Liver (tissue), 9 donors: ENCODE measurements around the gene KCNIP1. TPM values are rescaled to one million over a fixed set of nuclear protein-coding genes. Genes with fewer than 3 reads are reported as not detected.

Experiments used
- DNase-seq: peaks from one replicate; pipeline ENCODE4 v3.0.0-alpha.2; 2017; ENCODE audit warnings: low spot score
- H3K27ac ChIP-seq, 2 donors: one replicate each; pipeline ENCODE4 v1.7.0; 2013; ENCODE audit warnings: inconsistent platforms in 2 of 2, low read length in 2 of 2, control low read depth in 1 of 2, low read depth in 1 of 2, mild to moderate bottlenecking in 1 of 2
- H3K27me3 ChIP-seq, 4 donors: one replicate each; pipeline versions ENCODE4 v1.6.1 to v1.7.0; 2013; ENCODE audit warnings: low read length in 3 of 4, inconsistent platforms in 1 of 4, mild to moderate bottlenecking in 1 of 4, moderate library complexity in 1 of 4; ENCODE audit not compliant: control insufficient read depth in 4 of 4, insufficient read depth in 4 of 4
- H3K36me3 ChIP-seq, 4 donors: one replicate each; pipeline versions ENCODE4 v1.6.1 to v1.7.0; 2013; ENCODE audit warnings: low read length in 3 of 4, mild to moderate bottlenecking in 3 of 4, low read depth in 1 of 4, moderate library complexity in 1 of 4; ENCODE audit not compliant: control insufficient read depth in 4 of 4, insufficient read depth in 3 of 4
- H3K4me1 ChIP-seq, 4 donors: one replicate each; pipeline versions ENCODE4 v1.6.1 to v1.7.0; 2013; ENCODE audit warnings: low read length in 3 of 4, mild to moderate bottlenecking in 3 of 4, moderate library complexity in 1 of 4; ENCODE audit not compliant: control insufficient read depth in 4 of 4, insufficient read depth in 4 of 4
- H3K4me3 ChIP-seq, 3 donors: one replicate each; pipeline versions ENCODE4 v1.6.1 to v1.7.0; 2013; ENCODE audit warnings: low read length in 3 of 3, control low read depth in 1 of 3, low read depth in 1 of 3, mild to moderate bottlenecking in 1 of 3
- H3K9ac ChIP-seq, 2 donors: one replicate each; pipeline ENCODE4 v1.7.0; 2013; ENCODE audit warnings: low read length in 2 of 2, mild to moderate bottlenecking in 2 of 2, moderate library complexity in 2 of 2, control low read depth in 1 of 2, low read depth in 1 of 2
- H3K9me3 ChIP-seq, 4 donors: one replicate each; pipeline versions ENCODE4 v1.6.1 to v1.7.0; 2013; ENCODE audit warnings: low read length in 3 of 4; ENCODE audit not compliant: control insufficient read depth in 4 of 4
- EGR1 ChIP-seq, 2 donors: IDR thresholded peaks; 2 replicates each; pipeline ENCODE4 v1.6.1; 2016 to 2018; ENCODE audit warnings: antibody characterized with exemption in 2 of 2, low read depth in 2 of 2
- FOXA1 ChIP-seq: IDR thresholded peaks from 2 replicates; pipeline ENCODE4 v1.6.1; 2016; ENCODE audit warnings: antibody characterized with exemption
- FOXA2 ChIP-seq: IDR thresholded peaks from 2 replicates; pipeline ENCODE4 v1.6.1; 2016; ENCODE audit warnings: antibody characterized with exemption
- GABPA ChIP-seq, 2 donors: IDR thresholded peaks in 1 of 2; conservative IDR thresholded peaks in 1 of 2; 2 replicates each; pipeline ENCODE4 v1.6.1; 2016; ENCODE audit warnings: antibody characterized with exemption in 2 of 2, mild to moderate bottlenecking in 1 of 2, moderate library complexity in 1 of 2
- HNF4A ChIP-seq, 2 donors: conservative IDR thresholded peaks; 2 replicates each; pipeline ENCODE4 v1.6.1; 2016; ENCODE audit warnings: antibody characterized with exemption in 2 of 2, mild to moderate bottlenecking in 2 of 2
- HNF4G ChIP-seq: IDR thresholded peaks from 2 replicates; pipeline ENCODE4 v1.6.1; 2016; ENCODE audit warnings: antibody characterized with exemption
- NR2F2 ChIP-seq: IDR thresholded peaks from 2 replicates; pipeline ENCODE4 v1.6.1; 2016; ENCODE audit warnings: antibody characterized with exemption
- RAD21 ChIP-seq, 2 donors: IDR thresholded peaks; 2 replicates each; pipeline ENCODE4 v1.6.1; 2016; ENCODE audit warnings: antibody characterized with exemption in 2 of 2, mild to moderate bottlenecking in 2 of 2
- RXRA ChIP-seq, 2 donors: IDR thresholded peaks; 2 replicates each; pipeline ENCODE4 v1.6.1; 2017 to 2018; ENCODE audit warnings: antibody characterized with exemption in 2 of 2, mild to moderate bottlenecking in 1 of 2
- SP1 ChIP-seq: IDR thresholded peaks from 2 replicates; pipeline ENCODE4 v1.6.1; 2018; ENCODE audit warnings: antibody characterized with exemption, mild to moderate bottlenecking
- TAF1 ChIP-seq: conservative IDR thresholded peaks from 2 replicates; pipeline ENCODE4 v1.6.1; 2016; ENCODE audit warnings: antibody characterized with exemption, mild to moderate bottlenecking
- YY1 ChIP-seq: IDR thresholded peaks from 2 replicates; pipeline ENCODE4 v1.6.1; 2016; ENCODE audit warnings: antibody characterized with exemption, mild to moderate bottlenecking
- WGBS: extraction: QIAGEN DNeasy Blood & Tissue Kit; methylation state at CpG from one replicate; pipeline ENCODE4 v1.1.7; 2013; 5-methylcytosine and 5-hydroxymethylcytosine counted together
- polyA plus RNA-seq, 2 donors: library from polyadenylated mRNA; stranded (reverse) in 1 of 2; unstranded in 1 of 2; fragments of 200-250 nt in 1 of 2; fragments of >200 nt in 1 of 2; fragmentation: Nextera tagmentation in 1 of 2; extraction: Ambion mirVana in 1 of 2; gene quantifications; one replicate each; pipeline versions ENCODE4 v1.2.1 to v1.2.3, GENCODE V29; 2013 to 2015
- total RNA-seq, 2 donors: library from RNA; depleted of rRNA; stranded (reverse); fragments of >200 nt; gene quantifications; one replicate each; pipeline ENCODE4 v1.2.3, GENCODE V29; 2014
- TF ChIP-seq, protein P1 (sequence below): fragments of 150-350 bp; IDR thresholded peaks from 2 replicates; pipeline ENCODE4 v1.5.1; 2017; ENCODE audit warnings: improper control_type of control experiment, low read depth, low read length; ENCODE audit not compliant: missing input control
- TF ChIP-seq, protein P2 (sequence below): IDR thresholded peaks from 2 replicates; pipeline ENCODE4 v1.6.1; 2016; ENCODE audit warnings: antibody characterized with exemption
- TF ChIP-seq, protein P3 (sequence below): IDR thresholded peaks from 2 replicates; pipeline ENCODE4 v1.6.1; 2016; ENCODE audit warnings: antibody characterized with exemption
- TF ChIP-seq, protein P4 (sequence below): IDR thresholded peaks from 2 replicates; pipeline ENCODE4 v1.6.1; 2016; ENCODE audit warnings: antibody characterized with exemption
- TF ChIP-seq, protein P5 (sequence below): IDR thresholded peaks from 2 replicates; pipeline ENCODE4 v1.6.1; 2016; ENCODE audit warnings: antibody characterized with exemption, mild to moderate bottlenecking
- donor health status: healthy.
- donor health status: healthy.
- donor health status: healthy.
- donor health status: healthy.
- donor health status: healthy.

Gene KCNIP1
- total and polyA plus RNA-seq, 4 donors: 0.08 to 0.23 TPM; not detected in 2

DNA sequence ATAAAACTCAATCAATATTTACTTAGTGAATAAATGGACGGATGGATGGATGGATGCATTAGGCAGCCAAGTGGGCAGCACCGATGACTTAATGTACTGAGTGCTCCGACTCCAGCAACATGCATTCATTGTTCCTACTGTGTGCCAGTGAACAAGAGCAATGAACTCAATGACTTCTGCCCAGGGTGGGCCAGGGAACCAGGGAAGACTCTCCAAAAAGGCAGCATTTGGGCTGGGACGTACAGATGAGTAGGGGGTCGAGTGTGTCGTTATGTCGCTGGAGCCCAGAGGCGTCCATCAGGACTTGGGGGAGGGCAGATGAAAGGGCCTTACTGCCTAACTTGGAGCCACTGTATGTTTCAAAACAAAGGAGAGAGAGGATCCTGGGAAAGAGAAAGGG, 126.4 kb downstream of the KCNIP1 start:
- DNase-seq: no peak
- 79% methylated on average over 8 of the region's 8 CpGs for WGBS
- TF ChIP-seq SP1 (no peak), NR2F2 (no peak), GABPA (IDR thresholded peaks at IDR 0.05 in 1 of 2, conservative IDR thresholded peaks at IDR 0.05 in 1 of 2) (no peak), RXRA (IDR thresholded peaks at IDR 0.05) (no peak), FOXA2 (no peak), FOXA1 (no peak), RAD21 (IDR thresholded peaks at IDR 0.05) (no peak), YY1 (no peak), EGR1 (IDR thresholded peaks at IDR 0.05; ENCODE audit: low read depth in 2 of 2) (no peak), TAF1 (no peak), HNF4G (no peak), HNF4A (conservative IDR thresholded peaks at IDR 0.05) (no peak)
- TF ChIP-seq, protein P1, sequence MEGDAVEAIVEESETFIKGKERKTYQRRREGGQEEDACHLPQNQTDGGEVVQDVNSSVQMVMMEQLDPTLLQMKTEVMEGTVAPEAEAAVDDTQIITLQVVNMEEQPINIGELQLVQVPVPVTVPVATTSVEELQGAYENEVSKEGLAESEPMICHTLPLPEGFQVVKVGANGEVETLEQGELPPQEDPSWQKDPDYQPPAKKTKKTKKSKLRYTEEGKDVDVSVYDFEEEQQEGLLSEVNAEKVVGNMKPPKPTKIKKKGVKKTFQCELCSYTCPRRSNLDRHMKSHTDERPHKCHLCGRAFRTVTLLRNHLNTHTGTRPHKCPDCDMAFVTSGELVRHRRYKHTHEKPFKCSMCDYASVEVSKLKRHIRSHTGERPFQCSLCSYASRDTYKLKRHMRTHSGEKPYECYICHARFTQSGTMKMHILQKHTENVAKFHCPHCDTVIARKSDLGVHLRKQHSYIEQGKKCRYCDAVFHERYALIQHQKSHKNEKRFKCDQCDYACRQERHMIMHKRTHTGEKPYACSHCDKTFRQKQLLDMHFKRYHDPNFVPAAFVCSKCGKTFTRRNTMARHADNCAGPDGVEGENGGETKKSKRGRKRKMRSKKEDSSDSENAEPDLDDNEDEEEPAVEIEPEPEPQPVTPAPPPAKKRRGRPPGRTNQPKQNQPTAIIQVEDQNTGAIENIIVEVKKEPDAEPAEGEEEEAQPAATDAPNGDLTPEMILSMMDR: no peak
- TF ChIP-seq, protein P2, sequence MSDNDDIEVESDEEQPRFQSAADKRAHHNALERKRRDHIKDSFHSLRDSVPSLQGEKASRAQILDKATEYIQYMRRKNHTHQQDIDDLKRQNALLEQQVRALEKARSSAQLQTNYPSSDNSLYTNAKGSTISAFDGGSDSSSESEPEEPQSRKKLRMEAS: no peak
- TF ChIP-seq, protein P3, sequence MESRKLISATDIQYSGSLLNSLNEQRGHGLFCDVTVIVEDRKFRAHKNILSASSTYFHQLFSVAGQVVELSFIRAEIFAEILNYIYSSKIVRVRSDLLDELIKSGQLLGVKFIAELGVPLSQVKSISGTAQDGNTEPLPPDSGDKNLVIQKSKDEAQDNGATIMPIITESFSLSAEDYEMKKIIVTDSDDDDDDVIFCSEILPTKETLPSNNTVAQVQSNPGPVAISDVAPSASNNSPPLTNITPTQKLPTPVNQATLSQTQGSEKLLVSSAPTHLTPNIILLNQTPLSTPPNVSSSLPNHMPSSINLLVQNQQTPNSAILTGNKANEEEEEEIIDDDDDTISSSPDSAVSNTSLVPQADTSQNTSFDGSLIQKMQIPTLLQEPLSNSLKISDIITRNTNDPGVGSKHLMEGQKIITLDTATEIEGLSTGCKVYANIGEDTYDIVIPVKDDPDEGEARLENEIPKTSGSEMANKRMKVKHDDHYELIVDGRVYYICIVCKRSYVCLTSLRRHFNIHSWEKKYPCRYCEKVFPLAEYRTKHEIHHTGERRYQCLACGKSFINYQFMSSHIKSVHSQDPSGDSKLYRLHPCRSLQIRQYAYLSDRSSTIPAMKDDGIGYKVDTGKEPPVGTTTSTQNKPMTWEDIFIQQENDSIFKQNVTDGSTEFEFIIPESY: no peak
- TF ChIP-seq, protein P4, sequence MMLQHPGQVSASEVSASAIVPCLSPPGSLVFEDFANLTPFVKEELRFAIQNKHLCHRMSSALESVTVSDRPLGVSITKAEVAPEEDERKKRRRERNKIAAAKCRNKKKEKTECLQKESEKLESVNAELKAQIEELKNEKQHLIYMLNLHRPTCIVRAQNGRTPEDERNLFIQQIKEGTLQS: no peak
- TF ChIP-seq, protein P5, sequence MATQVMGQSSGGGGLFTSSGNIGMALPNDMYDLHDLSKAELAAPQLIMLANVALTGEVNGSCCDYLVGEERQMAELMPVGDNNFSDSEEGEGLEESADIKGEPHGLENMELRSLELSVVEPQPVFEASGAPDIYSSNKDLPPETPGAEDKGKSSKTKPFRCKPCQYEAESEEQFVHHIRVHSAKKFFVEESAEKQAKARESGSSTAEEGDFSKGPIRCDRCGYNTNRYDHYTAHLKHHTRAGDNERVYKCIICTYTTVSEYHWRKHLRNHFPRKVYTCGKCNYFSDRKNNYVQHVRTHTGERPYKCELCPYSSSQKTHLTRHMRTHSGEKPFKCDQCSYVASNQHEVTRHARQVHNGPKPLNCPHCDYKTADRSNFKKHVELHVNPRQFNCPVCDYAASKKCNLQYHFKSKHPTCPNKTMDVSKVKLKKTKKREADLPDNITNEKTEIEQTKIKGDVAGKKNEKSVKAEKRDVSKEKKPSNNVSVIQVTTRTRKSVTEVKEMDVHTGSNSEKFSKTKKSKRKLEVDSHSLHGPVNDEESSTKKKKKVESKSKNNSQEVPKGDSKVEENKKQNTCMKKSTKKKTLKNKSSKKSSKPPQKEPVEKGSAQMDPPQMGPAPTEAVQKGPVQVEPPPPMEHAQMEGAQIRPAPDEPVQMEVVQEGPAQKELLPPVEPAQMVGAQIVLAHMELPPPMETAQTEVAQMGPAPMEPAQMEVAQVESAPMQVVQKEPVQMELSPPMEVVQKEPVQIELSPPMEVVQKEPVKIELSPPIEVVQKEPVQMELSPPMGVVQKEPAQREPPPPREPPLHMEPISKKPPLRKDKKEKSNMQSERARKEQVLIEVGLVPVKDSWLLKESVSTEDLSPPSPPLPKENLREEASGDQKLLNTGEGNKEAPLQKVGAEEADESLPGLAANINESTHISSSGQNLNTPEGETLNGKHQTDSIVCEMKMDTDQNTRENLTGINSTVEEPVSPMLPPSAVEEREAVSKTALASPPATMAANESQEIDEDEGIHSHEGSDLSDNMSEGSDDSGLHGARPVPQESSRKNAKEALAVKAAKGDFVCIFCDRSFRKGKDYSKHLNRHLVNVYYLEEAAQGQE: no peak
- Histone ChIP-seq H3K27ac (no peak overlapping the region), H3K27me3 (peaks cover 0 to 12% (median 0%) of the 10 kb centered on the region in 4 donors), H3K4me3 (no peak overlapping the region), H3K36me3 (no peaks in the 10 kb centered on the region), H3K4me1 (peaks cover 0 to 13% (median 4%) of the 10 kb centered on the region in 4 donors), H3K9me3 (no peaks in the 10 kb centered on the region), H3K9ac (no peak overlapping the region)

DNA sequence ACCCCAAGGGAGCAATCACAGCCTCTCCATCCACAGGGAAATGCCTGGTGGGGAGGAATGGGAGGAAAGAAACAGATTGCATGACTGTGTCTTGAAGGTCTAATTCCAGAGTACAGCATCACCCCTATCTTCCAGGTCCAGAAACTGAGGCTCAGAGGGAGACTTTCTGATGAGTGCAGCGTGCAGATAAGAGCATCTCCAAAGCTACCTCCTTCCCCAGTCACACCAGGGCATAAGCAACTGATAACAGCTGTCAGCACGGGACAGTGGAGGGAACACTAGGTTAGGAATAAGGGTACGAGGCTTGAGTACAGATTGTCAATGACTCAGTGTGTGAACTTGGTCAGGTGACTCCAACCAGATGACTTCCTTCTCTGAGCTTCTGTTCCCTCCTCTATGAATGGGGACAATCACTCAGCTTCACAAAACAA, 126.9 kb downstream of the KCNIP1 start:
- H3K4me1 ChIP-seq: peaks cover 0 to 13% (median 4%) of the 10 kb centered on the region in 4 donors
- no peak overlapping the region for H3K27ac ChIP-seq
- DNase-seq: no peak
- 34% methylated on average over 3 of the region's 3 CpGs for WGBS
- H3K9me3 ChIP-seq: no peaks in the 10 kb centered on the region
- no peak for TF ChIP-seq SP1
- no peak for TF ChIP-seq YY1
- no peak for TF ChIP-seq TAF1
- no peak for TF ChIP-seq HNF4A (conservative IDR thresholded peaks at IDR 0.05)
- no peak overlapping the region for H3K9ac ChIP-seq
- H3K27me3 ChIP-seq: peaks cover 0 to 12% (median 0%) of the 10 kb centered on the region in 4 donors
- H3K36me3 ChIP-seq: no peaks in the 10 kb centered on the region
- no peak overlapping the region for H3K4me3 ChIP-seq
